OCI-LY7 (cell line): ENCODE data around the gene FGF1. TPM values are rescaled to one million over a fixed set of nuclear protein-coding genes. Genes with fewer than 3 reads are reported as not detected.

ENCODE experiments used
- BruUV-seq: library from RNA; stranded (reverse); fragments of 400-500 nt; replicated peaks from 2 replicates; lab custom pipeline; 2021; lab: Mats Ljungman, UMichigan
- CTCF ChIA-PET: fragments of 300-600 bp; sonication (Branson Sonifier 250); formaldehyde crosslinking; loops from one replicate; lab custom pipeline; 2022; ENCODE audit warnings: antibody characterized with exemption; ENCODE audit not compliant: unreplicated experiment; lab: Charles Lee
- POLR2A ChIA-PET: fragments of 300-600 bp; sonication (Branson Sonifier 250); formaldehyde crosslinking; loops from one replicate; lab custom pipeline; 2022; ENCODE audit warnings: antibody characterized with exemption; lab: Charles Lee
- DNase-seq: peaks from one replicate; pipeline ENCODE4 v3.0.0-alpha.2; 2015; ENCODE audit warnings: low spot score
- H2AFZ ChIP-seq: fragments of 200-600 bp; sonication (generic), shearing (Covaris generic); 2 replicates; pipeline ENCODE4 v1.6.1; 2014; ENCODE audit warnings: mild to moderate bottlenecking, antibody characterized with exemption, low read length, moderate library complexity
- H3K27ac ChIP-seq: fragments of 200-600 bp; sonication (generic); 2 replicates; pipeline ENCODE4 v1.5.1; 2014; ENCODE audit warnings: mixed run types, low read depth, mild to moderate bottlenecking, moderate library complexity, low read length, inconsistent platforms; ENCODE audit not compliant: poor library complexity, severe bottlenecking
- H3K36me3 ChIP-seq: fragments of 200-600 bp; sonication (generic); 2 replicates; pipeline ENCODE4 v1.6.1; 2014; ENCODE audit warnings: mild to moderate bottlenecking, antibody characterized with exemption, low read length, moderate library complexity, mixed read lengths; ENCODE audit not compliant: insufficient read depth
- H3K4me1 ChIP-seq: fragments of 200-600 bp; sonication (generic); 2 replicates; pipeline ENCODE4 v1.5.1; 2014; ENCODE audit warnings: mild to moderate bottlenecking, low read length; ENCODE audit not compliant: insufficient read depth, poor library complexity, severe bottlenecking
- H3K4me2 ChIP-seq: fragments of 200-600 bp; sonication (generic); 2 replicates; pipeline ENCODE4 v1.6.1; 2014; ENCODE audit warnings: mild to moderate bottlenecking, low read length
- H3K4me3 ChIP-seq: fragments of 200-600 bp; sonication (generic); 2 replicates; pipeline ENCODE4 v1.5.1; 2014; ENCODE audit warnings: mild to moderate bottlenecking, low read depth, low read length; ENCODE audit not compliant: poor library complexity, severe bottlenecking
- H3K79me2 ChIP-seq: fragments of 200-600 bp; sonication (generic); 2 replicates; pipeline ENCODE4 v1.6.1; 2016; ENCODE audit warnings: low read depth, mild to moderate bottlenecking, low read length, moderate library complexity, mixed read lengths; ENCODE audit not compliant: insufficient read depth
- H3K9me2 ChIP-seq: fragments of 200-600 bp; sonication (generic); 2 replicates; pipeline ENCODE4 v1.6.1; 2016; ENCODE audit warnings: mild to moderate bottlenecking, low read length, mixed read lengths; ENCODE audit not compliant: insufficient read depth
- H3K9me3 ChIP-seq: fragments of 200-600 bp; sonication (generic); 2 replicates; pipeline ENCODE4 v1.6.1; 2014; ENCODE audit warnings: mild to moderate bottlenecking, mixed run types, low read length, mixed read lengths
- H4K20me1 ChIP-seq: fragments of 200-600 bp; sonication (generic); 2 replicates; pipeline ENCODE4 v1.6.1; 2014; ENCODE audit warnings: mild to moderate bottlenecking, antibody characterized with exemption, low read length, moderate library complexity, mixed read lengths; ENCODE audit not compliant: insufficient read depth
- EZH2phosphoT487 ChIP-seq: fragments of 200-600 bp; sonication (generic); IDR thresholded peaks from 2 replicates; pipeline ENCODE4 v1.6.1; 2018; ENCODE audit warnings: low read depth, borderline replicate concordance, mild to moderate bottlenecking, mixed run types, antibody characterized with exemption, low read length, moderate library complexity, mixed read lengths
- intact Hi-C: fragments of 100-400 bp; cut with micrococcal nuclease; formaldehyde crosslinking; loops from one replicate; pipeline ENCODE4 v1.10.0; 2022; ENCODE audit not compliant: unreplicated experiment
- total RNA-seq, 2 experiments: library from RNA; depleted of rRNA in 1 of 2; stranded (reverse); fragments of >200 nt in 1 of 2; shearing (Covaris generic) in 1 of 2; gene quantifications; 2 replicates each; pipeline ENCODE4 v1.2.3, GENCODE V29; 2014 to 2022
- TF ChIP-seq, protein P1 (sequence below): fragments of 200-600 bp; sonication (generic); conservative IDR thresholded peaks from 2 replicates; pipeline ENCODE4 v1.5.1; 2014; ENCODE audit warnings: mild to moderate bottlenecking, antibody characterized with exemption, low read length, moderate library complexity, mixed read lengths

The FGF1 gene
- total RNA-seq, 2 experiments from 2014 or later, result not detected

DNA sequence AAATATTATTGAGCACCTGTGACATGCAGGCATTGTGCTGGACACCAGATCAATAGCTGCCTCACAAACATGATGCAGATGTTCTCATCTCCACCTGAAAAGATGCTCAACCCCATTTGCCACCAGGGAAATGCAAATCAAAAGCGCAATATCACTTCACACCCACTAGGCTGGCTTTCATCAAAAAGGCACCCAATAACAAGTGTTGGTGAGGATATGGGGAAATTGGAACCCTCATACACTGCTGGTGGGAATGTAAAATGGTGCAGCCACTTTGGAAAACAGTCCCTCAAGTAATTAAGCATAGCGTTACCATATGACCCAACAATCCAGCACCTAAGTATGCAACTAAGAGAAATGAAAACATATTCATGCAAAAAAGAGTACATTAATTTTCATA, 24.7 kb downstream of the FGF1 start:
- Histone ChIP-seq H3K4me2 (no peak overlapping the region), H3K36me3 (no peaks in the 10 kb centered on the region), H3K9me2 (no peaks in the 10 kb centered on the region), H3K79me2 (no peaks in the 10 kb centered on the region), H4K20me1 (no peaks in the 10 kb centered on the region), H3K4me3 (no peak overlapping the region), H3K4me1 (no peaks in the 10 kb centered on the region), H3K27ac (no peak overlapping the region), H3K9me3 (no peaks in the 10 kb centered on the region), H2AFZ (no peak overlapping the region)
- ChIA-PET CTCF (no interaction called here), POLR2A (no interaction called here)
- DNase-seq, result no peak
- intact Hi-C loops, result no loop called here
- no TSS peak for BruUV-seq
- no peak for TF ChIP-seq EZH2phosphoT487
- TF ChIP-seq, protein P1, sequence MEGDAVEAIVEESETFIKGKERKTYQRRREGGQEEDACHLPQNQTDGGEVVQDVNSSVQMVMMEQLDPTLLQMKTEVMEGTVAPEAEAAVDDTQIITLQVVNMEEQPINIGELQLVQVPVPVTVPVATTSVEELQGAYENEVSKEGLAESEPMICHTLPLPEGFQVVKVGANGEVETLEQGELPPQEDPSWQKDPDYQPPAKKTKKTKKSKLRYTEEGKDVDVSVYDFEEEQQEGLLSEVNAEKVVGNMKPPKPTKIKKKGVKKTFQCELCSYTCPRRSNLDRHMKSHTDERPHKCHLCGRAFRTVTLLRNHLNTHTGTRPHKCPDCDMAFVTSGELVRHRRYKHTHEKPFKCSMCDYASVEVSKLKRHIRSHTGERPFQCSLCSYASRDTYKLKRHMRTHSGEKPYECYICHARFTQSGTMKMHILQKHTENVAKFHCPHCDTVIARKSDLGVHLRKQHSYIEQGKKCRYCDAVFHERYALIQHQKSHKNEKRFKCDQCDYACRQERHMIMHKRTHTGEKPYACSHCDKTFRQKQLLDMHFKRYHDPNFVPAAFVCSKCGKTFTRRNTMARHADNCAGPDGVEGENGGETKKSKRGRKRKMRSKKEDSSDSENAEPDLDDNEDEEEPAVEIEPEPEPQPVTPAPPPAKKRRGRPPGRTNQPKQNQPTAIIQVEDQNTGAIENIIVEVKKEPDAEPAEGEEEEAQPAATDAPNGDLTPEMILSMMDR, result no peak

GRCh38 chr5:142660731-142661130, 25.2 kb downstream of the FGF1 start:
- no peak overlapping the region for H3K4me2 ChIP-seq
- ChIA-PET POLR2A (no interaction called here), CTCF (no interaction called here)
- H3K4me3 ChIP-seq, result no peak overlapping the region
- no peaks in the 10 kb centered on the region for H3K9me3 ChIP-seq
- no peak for TF ChIP-seq EZH2phosphoT487
- TF ChIP-seq, protein P1, result no peak
- no peaks in the 10 kb centered on the region for H3K9me2 ChIP-seq
- no peak overlapping the region for H2AFZ ChIP-seq
- no peak for DNase-seq
- H4K20me1 ChIP-seq, result no peaks in the 10 kb centered on the region
- no TSS peak for BruUV-seq
- intact Hi-C loops, result no loop called here
- no peaks in the 10 kb centered on the region for H3K4me1 ChIP-seq
- no peak overlapping the region for H3K27ac ChIP-seq
- H3K36me3 ChIP-seq, result no peaks in the 10 kb centered on the region
- H3K79me2 ChIP-seq, result no peaks in the 10 kb centered on the region

DNA sequence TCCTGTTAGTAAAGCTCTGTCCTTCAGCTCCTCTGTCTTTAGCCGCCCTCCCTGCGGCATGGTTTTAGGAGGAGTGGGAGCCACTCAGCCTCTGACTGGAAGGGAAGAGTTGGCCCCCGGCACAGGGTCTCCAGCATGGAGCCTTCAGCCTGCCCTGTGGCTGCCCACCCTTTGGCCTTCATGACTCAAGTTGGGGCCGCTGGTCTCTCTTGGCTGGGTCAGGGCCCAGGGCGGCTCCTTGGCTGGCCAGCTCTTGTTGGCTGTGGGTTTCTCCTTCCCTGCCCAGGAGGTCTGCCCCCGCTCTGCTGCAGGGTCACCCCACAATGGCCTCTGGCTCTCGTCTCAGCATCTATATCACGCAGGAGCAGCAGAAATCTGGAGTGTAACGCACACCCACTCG, 25.7 kb downstream of the FGF1 start:
- TF ChIP-seq, protein P1, result no peak
- CTCF ChIA-PET, result no interaction called here

More for the DNA sequence above, 25.7 kb downstream of the FGF1 start:
- POLR2A ChIA-PET, result interaction anchor here (0.5 kb wide), 1 partner anchor 148 kb away, joined by 5 read pairs; no protein-coding TSS in a partner anchor
- Histone ChIP-seq H2AFZ (no peak overlapping the region), H3K9me3 (no peaks in the 10 kb centered on the region), H3K4me3 (no peak overlapping the region), H4K20me1 (no peaks in the 10 kb centered on the region), H3K4me1 (no peaks in the 10 kb centered on the region), H3K9me2 (no peaks in the 10 kb centered on the region), H3K4me2 (no peak overlapping the region), H3K79me2 (no peaks in the 10 kb centered on the region), H3K27ac (no peak overlapping the region), H3K36me3 (no peaks in the 10 kb centered on the region)
- no peak for DNase-seq
- BruUV-seq, result no TSS peak
- intact Hi-C loops, result no loop called here
